ENCODE results near the gene MYOT. TPM values are rescaled to one million over a fixed set of nuclear protein-coding genes. Genes with fewer than 3 reads are reported as not detected.
"Not testable (repeated sequence)": the region's sequence is repeated elsewhere in the genome, so short reads cannot be mapped to it uniquely, and the experiment has no call there.

MYOT gene
- total and polyA plus RNA-seq, 2 donors (not counting 3 experiments of a cell fraction or from before 2014, with no cell fraction given) = not detected

GRCh38 chr5:137853165-137853564 is 14.5 kb upstream of the MYOT start:
- CTCF ChIA-PET = interaction anchor here (0.7 to 1.4 kb wide), 2 partner anchors 12 to 224 kb away, joined by 3 to 4 read pairs; no protein-coding TSS in a partner anchor
- BruUV-seq (replicated peaks); H3K36me3 ChIP-seq (ENCODE audit: control insufficient read depth in 2 of 2, extremely low read depth in 1 of 2, insufficient read depth in 2 of 2, low read length in 2 of 2); intact Hi-C loops (cut with micrococcal nuclease); H3K4me3 ChIP-seq (replicated peaks in 1 of 3; ENCODE audit: insufficient read depth in 1 of 3, low read depth in 1 of 3, low read length in 3 of 3); H3K27me3 ChIP-seq (ENCODE audit: control insufficient read depth in 2 of 2, insufficient read depth in 2 of 2, low read length in 2 of 2); H2AFZ ChIP-seq (ENCODE audit: low read depth, low read length); POLR2A ChIA-PET; H3K9me1 ChIP-seq (replicated peaks; ENCODE audit: control insufficient read depth, extremely low read depth, insufficient read depth, low read length); H3K9ac ChIP-seq (replicated peaks; ENCODE audit: extremely low read depth, insufficient read depth, low read length); H3K4me1 ChIP-seq (ENCODE audit: control insufficient read depth, extremely low read depth, insufficient read depth, low read length); H3K79me2 ChIP-seq (ENCODE audit: control insufficient read depth, insufficient read depth, low read length); H3K4me2 ChIP-seq (ENCODE audit: insufficient read depth, low read length); H3K9me3 ChIP-seq (replicated peaks; ENCODE audit: control insufficient read depth, insufficient read depth, low read length); H3K27ac ChIP-seq (ENCODE audit: insufficient read depth, low read depth, low read length); H4K20me1 ChIP-seq (replicated peaks; ENCODE audit: control insufficient read depth, extremely low read depth, insufficient read depth, low read length); FAIRE-seq; DNase-seq (ENCODE audit: low read depth, low spot score); dilution Hi-C loops (cut with MboI; ENCODE audit: extremely low pct_ligation_motif_present, low sequenced_read_pairs): not testable (repeated sequence)

GRCh38 chr5:137856201-137856600 is 11.5 kb upstream of the MYOT start:
- Histone ChIP-seq H3K27me3 (ENCODE audit: control insufficient read depth in 2 of 2, insufficient read depth in 2 of 2, low read length in 2 of 2) (peaks cover 0 to 2% of the 10 kb centered on the region in 2 experiments), H3K4me1 (ENCODE audit: control insufficient read depth, extremely low read depth, insufficient read depth, low read length) (no peaks in the 10 kb centered on the region), H3K9ac (replicated peaks; ENCODE audit: extremely low read depth, insufficient read depth, low read length) (no peak overlapping the region), H3K4me3 (replicated peaks in 1 of 3; ENCODE audit: insufficient read depth in 1 of 3, low read depth in 1 of 3, low read length in 3 of 3) (no peak overlapping the region), H3K4me2 (ENCODE audit: insufficient read depth, low read length) (no peak overlapping the region), H2AFZ (ENCODE audit: low read depth, low read length) (no peak overlapping the region), H4K20me1 (replicated peaks; ENCODE audit: control insufficient read depth, extremely low read depth, insufficient read depth, low read length) (no peaks in the 10 kb centered on the region), H3K9me3 (replicated peaks; ENCODE audit: control insufficient read depth, insufficient read depth, low read length) (no peaks in the 10 kb centered on the region), H3K36me3 (ENCODE audit: control insufficient read depth in 2 of 2, extremely low read depth in 1 of 2, insufficient read depth in 2 of 2, low read length in 2 of 2) (no peaks in the 10 kb centered on the region), H3K79me2 (ENCODE audit: control insufficient read depth, insufficient read depth, low read length) (no peaks in the 10 kb centered on the region), H3K9me1 (replicated peaks; ENCODE audit: control insufficient read depth, extremely low read depth, insufficient read depth, low read length) (no peaks in the 10 kb centered on the region), H3K27ac (ENCODE audit: insufficient read depth, low read depth, low read length) (no peak overlapping the region)
- dilution Hi-C loops (cut with MboI; ENCODE audit: extremely low pct_ligation_motif_present, low sequenced_read_pairs) = no loop called here
- DNase-seq (ENCODE audit: low read depth, low spot score) = no peak
- ChIA-PET POLR2A (no interaction called here), CTCF (no interaction called here)
- TF ChIP-seq POLR2AphosphoS5 (IDR thresholded peaks at IDR 0.05; ENCODE audit: insufficient read depth, low read depth, low read length) (no peak), CTCF (IDR thresholded peaks at IDR 0.05; ENCODE audit: extremely low read depth in 1 of 2, insufficient read depth in 1 of 2, low read depth in 1 of 2, low read length in 2 of 2) (no peak), EZH2 (IDR thresholded peaks at IDR 0.05; ENCODE audit: borderline replicate concordance, low read depth, low read length, severe bottlenecking) (no peak), FOS (IDR thresholded peaks at IDR 0.05; ENCODE audit: borderline replicate concordance, insufficient read depth, low read length) (no peak), POLR2A (IDR thresholded peaks at IDR 0.05; ENCODE audit: low read depth, low read length) (no peak), MAX (IDR thresholded peaks at IDR 0.05; ENCODE audit: insufficient read depth, insufficient read length) (no peak), MYC (IDR thresholded peaks at IDR 0.05; ENCODE audit: low read depth, low read length) (no peak), GATA2 (IDR thresholded peaks at IDR 0.05; ENCODE audit: insufficient read depth, insufficient read length, low read depth, low read length) (no peak), JUN (IDR thresholded peaks at IDR 0.05; ENCODE audit: borderline replicate concordance, insufficient read depth, insufficient read length, low read depth) (no peak)
- intact Hi-C loops (cut with micrococcal nuclease) = no loop called here
- FAIRE-seq = no peak
- BruUV-seq (replicated peaks) = no TSS peak

All from endothelial cell of umbilical vein (primary cell).